SK-N-SH treated with all-trans-retinoic acid at 6 μM for 48 hours (cell line): ENCODE results near the gene IL18R1.

Source experiments
- ATAC-seq: fragments of 200-7000 bp; cut with Tn5 transposase; 3 replicates; pipeline ENCODE4 v1.9.1; 2020; ENCODE audit warnings: mild to moderate bottlenecking, moderate library complexity
- ARNTL ChIP-seq: fragments of 450-650 bp; formaldehyde crosslinking; IDR thresholded peaks from 2 replicates; pipeline ENCODE4 v1.5.0; 2020; ENCODE audit warnings: low read depth, mild to moderate bottlenecking, moderate library complexity, borderline replicate concordance
- CREB5 ChIP-seq: fragments of 250-450 bp; sonication (Bioruptor Pico); IDR thresholded peaks from 2 replicates; pipeline ENCODE4 v1.5.1; 2020; ENCODE audit warnings: low read depth, mild to moderate bottlenecking, moderate library complexity
- CSDC2 ChIP-seq: fragments of 250-450 bp; sonication (Bioruptor Pico); IDR thresholded peaks from 2 replicates; pipeline ENCODE4 v1.5.0; 2020; ENCODE audit warnings: mild to moderate bottlenecking, moderate library complexity
- ESRRG ChIP-seq: fragments of 250-450 bp; sonication (Bioruptor Pico); IDR thresholded peaks from 2 replicates; pipeline ENCODE4 v1.6.1; 2021; ENCODE audit warnings: mild to moderate bottlenecking
- GLIS3 ChIP-seq: fragments of 250-450 bp; sonication (Bioruptor Pico); IDR thresholded peaks from 2 replicates; pipeline ENCODE4 v1.5.0; 2020; ENCODE audit warnings: mild to moderate bottlenecking, moderate library complexity
- ISL1 ChIP-seq: fragments of 250-450 bp; sonication (Bioruptor Pico); IDR thresholded peaks from 2 replicates; pipeline ENCODE4 v2.1.2; 2022; ENCODE audit warnings: mild to moderate bottlenecking, moderate library complexity
- OSR1 ChIP-seq: fragments of 250-450 bp; sonication (Bioruptor Pico); IDR thresholded peaks from 2 replicates; pipeline ENCODE4 v1.8.0; 2022; ENCODE audit warnings: moderate library complexity, mild to moderate bottlenecking, inconsistent platforms
- POU6F1 ChIP-seq: fragments of 250-450 bp; sonication (Bioruptor Pico); IDR thresholded peaks from 2 replicates; pipeline ENCODE4 v1.8.0; 2021; ENCODE audit warnings: low read depth, mild to moderate bottlenecking, moderate library complexity, borderline replicate concordance
- PPARA ChIP-seq: fragments of 250-450 bp; sonication (Bioruptor Pico); IDR thresholded peaks from 2 replicates; pipeline ENCODE4 v1.5.0; 2020; ENCODE audit warnings: mild to moderate bottlenecking, borderline replicate concordance
- RARB ChIP-seq: fragments of 250-450 bp; sonication (Bioruptor Pico); IDR thresholded peaks from 2 replicates; pipeline ENCODE4 v1.8.0; 2021; ENCODE audit warnings: mild to moderate bottlenecking, moderate library complexity
- SNAI2 ChIP-seq: fragments of 250-450 bp; sonication (Bioruptor Pico); IDR thresholded peaks from 2 replicates; pipeline ENCODE4 v1.5.0; 2020; ENCODE audit warnings: mild to moderate bottlenecking, moderate library complexity
- TCF4 ChIP-seq: fragments of 250-450 bp; sonication (Bioruptor Pico); IDR thresholded peaks from 2 replicates; pipeline ENCODE4 v1.8.0; 2021; ENCODE audit warnings: mild to moderate bottlenecking, moderate library complexity, borderline replicate concordance
- TOX ChIP-seq: fragments of 250-450 bp; sonication (Bioruptor Pico); IDR thresholded peaks from 2 replicates; pipeline ENCODE4 v1.8.0; 2021; ENCODE audit warnings: mild to moderate bottlenecking, moderate library complexity, borderline replicate concordance
- TSHZ2 ChIP-seq: fragments of 250-450 bp; sonication (Bioruptor Pico); IDR thresholded peaks from 2 replicates; pipeline ENCODE4 v1.5.0; 2020; ENCODE audit warnings: mild to moderate bottlenecking, moderate library complexity
- ZC3H10 ChIP-seq: fragments of 250-450 bp; sonication (Bioruptor Pico); IDR thresholded peaks from 2 replicates; pipeline ENCODE4 v1.5.1; 2021; ENCODE audit warnings: mild to moderate bottlenecking, moderate library complexity
- ZFP30 ChIP-seq: fragments of 450-650 bp; formaldehyde crosslinking; IDR thresholded peaks from 2 replicates; pipeline ENCODE4 v1.5.0; 2022; ENCODE audit warnings: mild to moderate bottlenecking, moderate library complexity
- ZNF565 ChIP-seq: fragments of 450-650 bp; formaldehyde crosslinking; conservative IDR thresholded peaks from 2 replicates; pipeline ENCODE4 v1.5.0; 2020; ENCODE audit warnings: low read depth, mild to moderate bottlenecking, moderate library complexity
- ZNF70 ChIP-seq: fragments of 450-650 bp; formaldehyde crosslinking; IDR thresholded peaks from 2 replicates; pipeline ENCODE4 v1.5.0; 2020; ENCODE audit warnings: mild to moderate bottlenecking, moderate library complexity
- ZNF8 ChIP-seq: fragments of 450-650 bp; formaldehyde crosslinking; IDR thresholded peaks from 2 replicates; pipeline ENCODE4 v1.5.0; 2020; ENCODE audit warnings: mild to moderate bottlenecking, moderate library complexity
- TF ChIP-seq, protein P1 (sequence below): fragments of 250-450 bp; sonication (Bioruptor Pico); IDR thresholded peaks from 2 replicates; pipeline ENCODE4 v1.8.0; 2020; ENCODE audit warnings: mild to moderate bottlenecking, moderate library complexity, borderline replicate concordance
- TF ChIP-seq, protein P2 (sequence below): fragments of 250-450 bp; sonication (Bioruptor Pico); IDR thresholded peaks from 2 replicates; pipeline ENCODE4 v1.5.1; 2021; ENCODE audit warnings: mild to moderate bottlenecking, moderate library complexity

IL18R1 gene

DNA sequence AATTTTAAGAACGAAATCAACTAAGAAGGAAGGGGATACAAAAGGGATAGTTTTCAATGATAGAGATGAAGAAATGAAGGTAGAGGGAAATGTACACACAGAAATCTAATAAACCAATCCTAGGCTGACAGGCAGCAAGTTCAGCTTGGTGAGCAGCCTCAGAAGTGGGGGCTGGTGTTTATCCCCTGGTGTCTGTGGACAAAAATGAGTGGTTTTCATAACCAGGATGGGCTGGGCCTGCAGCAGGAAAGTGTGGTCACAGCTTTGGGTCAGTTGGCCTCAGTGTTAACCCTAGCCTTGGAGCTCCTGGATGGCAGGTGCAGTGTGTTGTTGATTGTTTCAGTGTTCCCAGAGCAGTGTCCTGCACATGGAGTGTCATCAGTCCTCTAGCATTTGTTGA is 14.3 kb downstream of the IL18R1 start (continued):
- TF ChIP-seq POU6F1 = no peak
- no peak for TF ChIP-seq PPARA

- no peak for ATAC-seq
- no peak for TF ChIP-seq POU6F1
- no peak for TF ChIP-seq CREB5
- no peak for TF ChIP-seq SNAI2 (CRISPR knock-in tag)
- TF ChIP-seq ZFP30 (CRISPR knock-in tag) = no peak
- TF ChIP-seq, protein P1, sequence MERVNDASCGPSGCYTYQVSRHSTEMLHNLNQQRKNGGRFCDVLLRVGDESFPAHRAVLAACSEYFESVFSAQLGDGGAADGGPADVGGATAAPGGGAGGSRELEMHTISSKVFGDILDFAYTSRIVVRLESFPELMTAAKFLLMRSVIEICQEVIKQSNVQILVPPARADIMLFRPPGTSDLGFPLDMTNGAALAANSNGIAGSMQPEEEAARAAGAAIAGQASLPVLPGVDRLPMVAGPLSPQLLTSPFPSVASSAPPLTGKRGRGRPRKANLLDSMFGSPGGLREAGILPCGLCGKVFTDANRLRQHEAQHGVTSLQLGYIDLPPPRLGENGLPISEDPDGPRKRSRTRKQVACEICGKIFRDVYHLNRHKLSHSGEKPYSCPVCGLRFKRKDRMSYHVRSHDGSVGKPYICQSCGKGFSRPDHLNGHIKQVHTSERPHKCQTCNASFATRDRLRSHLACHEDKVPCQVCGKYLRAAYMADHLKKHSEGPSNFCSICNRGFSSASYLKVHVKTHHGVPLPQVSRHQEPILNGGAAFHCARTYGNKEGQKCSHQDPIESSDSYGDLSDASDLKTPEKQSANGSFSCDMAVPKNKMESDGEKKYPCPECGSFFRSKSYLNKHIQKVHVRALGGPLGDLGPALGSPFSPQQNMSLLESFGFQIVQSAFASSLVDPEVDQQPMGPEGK (CRISPR knock-in tag) = no peak
- no peak for TF ChIP-seq ZNF8 (CRISPR knock-in tag)
- no peak for TF ChIP-seq TCF4 (CRISPR knock-in tag)
- TF ChIP-seq ZC3H10 = no peak
- no peak for TF ChIP-seq ARNTL
- TF ChIP-seq RARB (CRISPR knock-in tag) = no peak
- no peak for TF ChIP-seq ESRRG (CRISPR knock-in tag)
- TF ChIP-seq OSR1 (CRISPR knock-in tag) = no peak
- no peak for TF ChIP-seq ISL1 (CRISPR knock-in tag)
- no peak for TF ChIP-seq PPARA
- TF ChIP-seq, protein P2, sequence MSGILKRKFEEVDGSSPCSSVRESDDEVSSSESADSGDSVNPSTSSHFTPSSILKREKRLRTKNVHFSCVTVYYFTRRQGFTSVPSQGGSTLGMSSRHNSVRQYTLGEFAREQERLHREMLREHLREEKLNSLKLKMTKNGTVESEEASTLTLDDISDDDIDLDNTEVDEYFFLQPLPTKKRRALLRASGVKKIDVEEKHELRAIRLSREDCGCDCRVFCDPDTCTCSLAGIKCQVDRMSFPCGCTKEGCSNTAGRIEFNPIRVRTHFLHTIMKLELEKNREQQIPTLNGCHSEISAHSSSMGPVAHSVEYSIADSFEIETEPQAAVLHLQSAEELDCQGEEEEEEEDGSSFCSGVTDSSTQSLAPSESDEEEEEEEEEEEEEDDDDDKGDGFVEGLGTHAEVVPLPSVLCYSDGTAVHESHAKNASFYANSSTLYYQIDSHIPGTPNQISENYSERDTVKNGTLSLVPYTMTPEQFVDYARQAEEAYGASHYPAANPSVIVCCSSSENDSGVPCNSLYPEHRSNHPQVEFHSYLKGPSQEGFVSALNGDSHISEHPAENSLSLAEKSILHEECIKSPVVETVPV (CRISPR knock-in tag) = no peak
- TF ChIP-seq GLIS3 = no peak
- TF ChIP-seq ZNF565 (CRISPR knock-in tag) = no peak
- no peak for TF ChIP-seq CSDC2 (CRISPR knock-in tag)
- no peak for TF ChIP-seq ZNF70
- TF ChIP-seq TOX (CRISPR knock-in tag) = no peak
Measured at GRCh38 chr2:102376052-102376591, 20.5 kb downstream of the IL18R1 start.

DNA sequence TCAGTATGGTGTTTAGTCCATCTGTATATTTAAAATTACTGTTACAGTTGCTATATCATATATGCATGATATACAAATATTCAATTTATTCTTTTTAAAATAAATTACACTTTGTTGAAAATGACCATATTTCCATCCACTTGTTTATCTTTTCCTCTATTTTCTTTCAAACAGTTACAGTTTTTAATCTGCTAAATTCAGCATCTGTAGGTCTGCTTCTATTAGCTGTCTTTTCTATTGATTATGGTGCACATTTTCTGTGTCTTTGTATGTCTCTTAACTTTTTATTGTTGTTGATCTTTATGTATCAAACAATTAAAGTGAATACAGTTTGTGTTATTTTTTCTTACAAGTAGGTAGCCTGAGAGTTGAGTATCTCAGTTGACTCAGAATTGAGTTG is 28.1 kb downstream of the IL18R1 start:
- TF ChIP-seq ESRRG (CRISPR knock-in tag) (no peak), ZNF70 (no peak), ISL1 (CRISPR knock-in tag) (no peak), TCF4 (CRISPR knock-in tag) (no peak), PPARA (no peak), RARB (CRISPR knock-in tag) (no peak), TSHZ2 (CRISPR knock-in tag) (no peak)
- TF ChIP-seq, protein P1 (CRISPR knock-in tag) = no peak
- TF ChIP-seq, all 23 proteins: peak for 0
- no peak for ATAC-seq
